ENCODE results near the gene CCDC148. TPM values are rescaled to one million over a fixed set of nuclear protein-coding genes. Genes with fewer than 3 reads are reported as not detected.

Gene CCDC148
- total and polyA plus RNA-seq, 2 donors (not counting 3 experiments of a cell fraction or from before 2014, with no cell fraction given): 0.04 to 0.69 TPM

GRCh38 chr2:158297120-158297519, 159.4 kb downstream of the CCDC148 start:
- no TSS peak for BruUV-seq (replicated peaks)
- TF ChIP-seq GATA2 (IDR thresholded peaks at IDR 0.05; ENCODE audit: insufficient read depth, insufficient read length, low read depth, low read length) (no peak), POLR2AphosphoS5 (IDR thresholded peaks at IDR 0.05; ENCODE audit: insufficient read depth, low read depth, low read length) (no peak), FOS (IDR thresholded peaks at IDR 0.05; ENCODE audit: borderline replicate concordance, insufficient read depth, low read length) (no peak), POLR2A (IDR thresholded peaks at IDR 0.05; ENCODE audit: low read depth, low read length) (no peak), JUN (IDR thresholded peaks at IDR 0.05; ENCODE audit: borderline replicate concordance, insufficient read depth, insufficient read length, low read depth) (no peak), EZH2 (IDR thresholded peaks at IDR 0.05; ENCODE audit: borderline replicate concordance, low read depth, low read length, severe bottlenecking) (no peak), MAX (IDR thresholded peaks at IDR 0.05; ENCODE audit: insufficient read depth, insufficient read length) (no peak), CTCF (IDR thresholded peaks at IDR 0.05; ENCODE audit: extremely low read depth in 1 of 2, insufficient read depth in 1 of 2, low read depth in 1 of 2, low read length in 2 of 2) (no peak), MYC (IDR thresholded peaks at IDR 0.05; ENCODE audit: low read depth, low read length) (no peak)
- no peak for FAIRE-seq

More at GRCh38 chr2:158297120-158297519, 159.4 kb downstream of the CCDC148 start:
- H3K27me3 ChIP-seq (ENCODE audit: control insufficient read depth in 2 of 2, insufficient read depth in 2 of 2, low read length in 2 of 2): no peaks in the 10 kb centered on the region
- H3K9me3 ChIP-seq (replicated peaks; ENCODE audit: control insufficient read depth, insufficient read depth, low read length): no peaks in the 10 kb centered on the region
- CTCF ChIA-PET: interaction anchor here (1.3 to 1.8 kb wide), 2 partner anchors 10 to 448 kb away, joined by 3 to 5 read pairs; no protein-coding TSS in a partner anchor
- H3K36me3 ChIP-seq (ENCODE audit: control insufficient read depth in 2 of 2, extremely low read depth in 1 of 2, insufficient read depth in 2 of 2, low read length in 2 of 2): no peaks in the 10 kb centered on the region
- H3K9me1 ChIP-seq (replicated peaks; ENCODE audit: control insufficient read depth, extremely low read depth, insufficient read depth, low read length): no peaks in the 10 kb centered on the region
- no peak overlapping the region for H3K9ac ChIP-seq (replicated peaks; ENCODE audit: extremely low read depth, insufficient read depth, low read length)
- H3K4me3 ChIP-seq (replicated peaks in 1 of 3; ENCODE audit: insufficient read depth in 1 of 3, low read depth in 1 of 3, low read length in 3 of 3): no peak overlapping the region
- H3K4me2 ChIP-seq (ENCODE audit: insufficient read depth, low read length): no peak overlapping the region
- no peaks in the 10 kb centered on the region for H3K79me2 ChIP-seq (ENCODE audit: control insufficient read depth, insufficient read depth, low read length)
- dilution Hi-C loops (cut with MboI; ENCODE audit: extremely low pct_ligation_motif_present, low sequenced_read_pairs) (no loop called here), intact Hi-C loops (cut with micrococcal nuclease) (no loop called here)
- no peaks in the 10 kb centered on the region for H4K20me1 ChIP-seq (replicated peaks; ENCODE audit: control insufficient read depth, extremely low read depth, insufficient read depth, low read length)
- no peak for DNase-seq (ENCODE audit: low read depth, low spot score)
- H2AFZ ChIP-seq (ENCODE audit: low read depth, low read length): no peak overlapping the region
- POLR2A ChIA-PET: no interaction called here
- H3K4me1 ChIP-seq (ENCODE audit: control insufficient read depth, extremely low read depth, insufficient read depth, low read length): no peaks in the 10 kb centered on the region
- H3K27ac ChIP-seq (ENCODE audit: insufficient read depth, low read depth, low read length): no peak overlapping the region

Data from endothelial cell of umbilical vein (primary cell).